GM19239 (cell line): Measurements from ENCODE around the gene TRAK1.

Source experiments
- DNase-seq: peaks from one replicate; pipeline ENCODE4 v3.0.0; 2011; ENCODE audit warnings: low spot score; ENCODE audit not compliant: insufficient read length
- FAIRE-seq: peaks from 2 replicates; lab custom pipeline; 2011; peaks lifted over from hg19 to GRCh38; lab: Jason Lieb, UNC

Gene TRAK1

GRCh38 chr3:42192334-42193200 is 101.4 kb downstream of the TRAK1 start:
- no peak for DNase-seq

GRCh38 chr3:42194943-42195510 is 103.9 kb downstream of the TRAK1 start:
- FAIRE-seq (peak; percentile 8), DNase-seq (no peak)

More at GRCh38 chr3:42192334-42193200, 101.4 kb downstream of the TRAK1 start:
- peak; percentile 95 for FAIRE-seq

- FAIRE-seq: peak; percentile 99
- peak; percentile 58 for DNase-seq
These were observed 104.7 kb downstream of the TRAK1 start for GRCh38 chr3:42195879-42196330.

GRCh38 chr3:42198709-42199108 is 107.6 kb downstream of the TRAK1 start:
- FAIRE-seq (no peak), DNase-seq (no peak)

GRCh38 chr3:42202217-42202865 is 111.2 kb downstream of the TRAK1 start:
- FAIRE-seq (no peak), DNase-seq (no peak)

- no peak for FAIRE-seq
- no peak for DNase-seq
These were observed 113.9 kb downstream of the TRAK1 start for GRCh38 chr3:42204867-42205599.

- DNase-seq: no peak
- peak; percentile 64 for FAIRE-seq
These were observed 114.8 kb downstream of the TRAK1 start for GRCh38 chr3:42205800-42206514.

GRCh38 chr3:42209917-42210316 is 118.8 kb downstream of the TRAK1 start:
- DNase-seq: no peak
- no peak for FAIRE-seq

- FAIRE-seq: no peak
- DNase-seq: no peak
These were observed 119.6 kb downstream of the TRAK1 start for GRCh38 chr3:42210726-42211125.

- DNase-seq (no peak), FAIRE-seq (no peak)
These were observed 122.3 kb downstream of the TRAK1 start for GRCh38 chr3:42213417-42213816.

GRCh38 chr3:42214064-42214463 is 122.9 kb downstream of the TRAK1 start:
- FAIRE-seq: peak; percentile 68

GRCh38 chr3:42214565-42215283 is 123.6 kb downstream of the TRAK1 start:
- FAIRE-seq (peak; percentile 76), DNase-seq (no peak)

More at GRCh38 chr3:42214064-42214463, 122.9 kb downstream of the TRAK1 start:
- no peak for DNase-seq

- FAIRE-seq (peak; percentile 76), DNase-seq (no peak)
These were observed 125.1 kb downstream of the TRAK1 start for GRCh38 chr3:42216302-42216701.

GRCh38 chr3:42216931-42217333 is 125.8 kb downstream of the TRAK1 start:
- DNase-seq (no peak), FAIRE-seq (peak; percentile 21)

GRCh38 chr3:42220436-42221121 is 129.4 kb downstream of the TRAK1 start:
- no peak for FAIRE-seq
- DNase-seq: no peak

- FAIRE-seq: no peak
- no peak for DNase-seq
These were observed 132.0 kb downstream of the TRAK1 start for GRCh38 chr3:42222942-42223693.

GRCh38 chr3:42224178-42224577 is 133.0 kb downstream of the TRAK1 start:
- no peak for FAIRE-seq
- DNase-seq: no peak
